Choroid plexus epithelial cell (primary cell): ENCODE measurements around the gene HNRNPD.
"Not testable (repeated sequence)": the region's sequence is repeated elsewhere in the genome, so short reads cannot be mapped to it uniquely, and the experiment has no call there.

Experiments
- DNase-seq: peaks from one replicate; pipeline ENCODE4 v3.0.0-alpha.2; 2010; ENCODE audit warnings: low read depth
- H3K4me3 ChIP-seq: 2 replicates; pipeline ENCODE4 v1.5.1; 2011; ENCODE audit warnings: low read depth, mild to moderate bottlenecking, control low read depth, low read length, moderate library complexity
- CTCF ChIP-seq: conservative IDR thresholded peaks from 2 replicates; pipeline ENCODE4 v1.5.1; 2011; ENCODE audit warnings: low read depth, mild to moderate bottlenecking, control low read depth, inconsistent platforms, low read length, moderate library complexity

HNRNPD gene

GRCh38 chr4:82402196-82402775 is 28.5 kb upstream of the HNRNPD start:
- H3K4me3 ChIP-seq, result no peak overlapping the region
- no peak for TF ChIP-seq CTCF
- no peak for DNase-seq

GRCh38 chr4:82401600-82401999 is 27.8 kb upstream of the HNRNPD start:
- no peak for TF ChIP-seq CTCF
- H3K4me3 ChIP-seq, result no peak overlapping the region
- no peak for DNase-seq

- DNase-seq, result no peak
- TF ChIP-seq CTCF, result no peak
- no peak overlapping the region for H3K4me3 ChIP-seq
Measured at GRCh38 chr4:82398263-82398662, 24.5 kb upstream of the HNRNPD start.

- no peak overlapping the region for H3K4me3 ChIP-seq
- no peak for DNase-seq
- TF ChIP-seq CTCF, result no peak
Measured at GRCh38 chr4:82397527-82397926, 23.7 kb upstream of the HNRNPD start.

- TF ChIP-seq CTCF, result no peak
- H3K4me3 ChIP-seq, result no peak overlapping the region
- no peak for DNase-seq
Measured at GRCh38 chr4:82394896-82395295, 21.1 kb upstream of the HNRNPD start.

GRCh38 chr4:82390061-82390460 is 16.3 kb upstream of the HNRNPD start:
- H3K4me3 ChIP-seq, DNase-seq: not testable (repeated sequence)

- no peak for TF ChIP-seq CTCF
- H3K4me3 ChIP-seq, result no peak overlapping the region
- DNase-seq, result no peak
Measured at GRCh38 chr4:82388405-82388804, 14.6 kb upstream of the HNRNPD start.

GRCh38 chr4:82386312-82386711 is 12.5 kb upstream of the HNRNPD start:
- not testable (repeated sequence) for DNase-seq, H3K4me3 ChIP-seq
